WTC11 (cell line): Measurements from ENCODE around the gene BMP6. TPM values are rescaled to one million over a fixed set of nuclear protein-coding genes. Genes with fewer than 3 reads are reported as not detected.
A peak's percentile ranks its signal among the peaks of the same experiment; 100 is the strongest.

Experiments used
- ATAC-seq: fragments of 200-7000 bp; cut with Tn5 transposase; 2 replicates; pipeline ENCODE4 v1.10.0; 2021; ENCODE audit warnings: mild to moderate bottlenecking, moderate library complexity
- CTCF ChIA-PET: fragments of 300-600 bp; sonication (Branson Sonifier 250); formaldehyde crosslinking; loops from one replicate; lab custom pipeline; 2021; ENCODE audit warnings: antibody characterized with exemption; lab: Charles Lee
- POLR2A ChIA-PET: fragments of 350-600 bp; sonication (Branson Sonifier 250); formaldehyde crosslinking; loops from one replicate; lab custom pipeline; 2021; ENCODE audit warnings: antibody characterized with exemption; lab: Charles Lee
- DNase-seq: peaks from one replicate; pipeline ENCODE4 v3.0.0; 2021; ENCODE audit warnings: low spot score
- H3K27ac Mint-ChIP-seq: 2 replicates; pipeline ENCODE4 v1.8.0; 2021; ENCODE audit warnings: mixed read lengths
- H3K27me3 Mint-ChIP-seq: 2 replicates; pipeline ENCODE4 v1.8.0; 2021; ENCODE audit warnings: low read depth, mild to moderate bottlenecking, moderate library complexity, mixed read lengths
- H3K36me3 Mint-ChIP-seq: 2 replicates; pipeline ENCODE4 v1.8.0; 2021; ENCODE audit warnings: mixed read lengths
- H3K4me1 Mint-ChIP-seq: 2 replicates; pipeline ENCODE4 v1.8.0; 2022; ENCODE audit warnings: mixed read lengths
- H3K4me3 Mint-ChIP-seq: 2 replicates; pipeline ENCODE4 v1.8.0; 2021; ENCODE audit warnings: mild to moderate bottlenecking, moderate library complexity, mixed read lengths
- H3K9me3 Mint-ChIP-seq: 2 replicates; pipeline ENCODE4 v1.8.0; 2021; ENCODE audit warnings: mixed read lengths
- AFF4 ChIP-seq: sonication (generic); formaldehyde crosslinking; IDR thresholded peaks from 2 replicates; pipeline ENCODE4 v1.8.1; 2023; ENCODE audit warnings: mild to moderate bottlenecking, missing genetic modification reagents, borderline replicate concordance
- CBFB ChIP-seq: sonication (generic); formaldehyde crosslinking; IDR thresholded peaks from 2 replicates; pipeline ENCODE4 v1.8.1; 2022; ENCODE audit warnings: mild to moderate bottlenecking, low read depth, missing genetic modification reagents
- CREM ChIP-seq: sonication (generic); formaldehyde crosslinking; IDR thresholded peaks from 2 replicates; pipeline ENCODE4 v1.8.1; 2022; ENCODE audit warnings: mild to moderate bottlenecking, missing genetic modification reagents, moderate library complexity
- ELF4 ChIP-seq: sonication (generic); formaldehyde crosslinking; IDR thresholded peaks from 2 replicates; pipeline ENCODE4 v1.8.1; 2022; ENCODE audit warnings: low read depth, mild to moderate bottlenecking, moderate library complexity, missing genetic modification reagents
- ESRRA ChIP-seq: sonication (generic); formaldehyde crosslinking; IDR thresholded peaks from 2 replicates; pipeline ENCODE4 v1.8.1; 2022; ENCODE audit warnings: mild to moderate bottlenecking, missing genetic modification reagents, borderline replicate concordance
- GRHL2 ChIP-seq: fragments of 250-450 bp; sonication (Bioruptor Pico); IDR thresholded peaks from 2 replicates; pipeline ENCODE4 v1.8.0; 2022; ENCODE audit warnings: mild to moderate bottlenecking, moderate library complexity; ENCODE audit not compliant: insufficient replicate concordance, severe bottlenecking
- IRF1 ChIP-seq: sonication (generic); formaldehyde crosslinking; IDR thresholded peaks from 2 replicates; pipeline ENCODE4 v1.8.0; 2023; ENCODE audit warnings: missing genetic modification reagents
- IRF2 ChIP-seq: sonication (generic); formaldehyde crosslinking; IDR thresholded peaks from 2 replicates; pipeline ENCODE4 v1.8.0; 2022; ENCODE audit warnings: low read depth, missing genetic modification reagents, borderline replicate concordance
- MXD4 ChIP-seq: fragments of 250-450 bp; sonication (Bioruptor Pico); IDR thresholded peaks from 2 replicates; pipeline ENCODE4 v1.8.0; 2021; ENCODE audit warnings: mild to moderate bottlenecking, moderate library complexity, borderline replicate concordance
- PREB ChIP-seq: sonication (generic); formaldehyde crosslinking; IDR thresholded peaks from 2 replicates; pipeline ENCODE4 v1.8.1; 2022; ENCODE audit warnings: mild to moderate bottlenecking, missing genetic modification reagents, moderate library complexity, borderline replicate concordance
- RELA ChIP-seq: sonication (generic); formaldehyde crosslinking; IDR thresholded peaks from 2 replicates; pipeline ENCODE4 v1.8.1; 2022; ENCODE audit warnings: missing genetic modification reagents, mild to moderate bottlenecking, borderline replicate concordance
- TEAD1 ChIP-seq: sonication (generic); formaldehyde crosslinking; IDR thresholded peaks from 2 replicates; pipeline ENCODE4 v1.8.0; 2022; ENCODE audit warnings: mild to moderate bottlenecking, missing genetic modification reagents
- ZBTB21 ChIP-seq: sonication (generic); formaldehyde crosslinking; IDR thresholded peaks from 2 replicates; pipeline ENCODE4 v1.8.1; 2023; ENCODE audit warnings: mild to moderate bottlenecking, missing genetic modification reagents, borderline replicate concordance
- ZNF281 ChIP-seq: sonication (generic); formaldehyde crosslinking; IDR thresholded peaks from 2 replicates; pipeline ENCODE4 v1.8.0; 2023; ENCODE audit warnings: mild to moderate bottlenecking, missing genetic modification reagents
- ZNF671 ChIP-seq: fragments of 250-450 bp; sonication (Bioruptor Pico); IDR thresholded peaks from 2 replicates; pipeline ENCODE4 v1.8.0; 2021; ENCODE audit warnings: mild to moderate bottlenecking
- total RNA-seq: library from RNA; stranded (reverse); gene quantifications from 3 replicates; pipeline ENCODE4 v1.2.3, GENCODE V29; 2021
- TF ChIP-seq, protein P1 (sequence below): sonication (generic); formaldehyde crosslinking; IDR thresholded peaks from 2 replicates; pipeline ENCODE4 v1.8.0; 2022; ENCODE audit warnings: mild to moderate bottlenecking, missing genetic modification reagents
- TF ChIP-seq, protein P2 (sequence below): sonication (generic); formaldehyde crosslinking; IDR thresholded peaks from 2 replicates; pipeline ENCODE4 v1.8.1; 2022; ENCODE audit warnings: missing genetic modification reagents, borderline replicate concordance

The BMP6 gene
- total RNA-seq, 1 experiment from 2014 or later, result 1.0 TPM

GRCh38 chr6:7910298-7910653 is 184.4 kb downstream of the BMP6 start:
- H3K4me1 Mint-ChIP-seq, result peaks cover 9% of the 10 kb centered on the region
- CTCF ChIA-PET, result interaction anchor here (1.0 to 1.3 kb wide), 2 partner anchors 11 to 188 kb away, joined by 4 to 7 read pairs; no protein-coding TSS in a partner anchor
- no peak; the same call in 1 of the 2 replicates for ATAC-seq
- no peak overlapping the region for H3K4me3 Mint-ChIP-seq
- H3K9me3 Mint-ChIP-seq, result no peaks in the 10 kb centered on the region
- no peak for TF ChIP-seq IRF1 (CRISPR knock-in tag)
- TF ChIP-seq GRHL2 (CRISPR knock-in tag), result no peak
- no peak for TF ChIP-seq ESRRA (CRISPR knock-in tag)
- no peak for TF ChIP-seq ELF4 (CRISPR knock-in tag)
- TF ChIP-seq ZBTB21 (CRISPR knock-in tag), result no peak
- no peak for TF ChIP-seq CBFB (CRISPR knock-in tag)
- no peak for TF ChIP-seq CREM (CRISPR knock-in tag)
- TF ChIP-seq, all 79 proteins: peak for 0
- H3K27me3 Mint-ChIP-seq, result no peaks in the 10 kb centered on the region; the same call in 1 of the 2 replicates
- no peak for DNase-seq
- H3K27ac Mint-ChIP-seq, result no peak overlapping the region
- H3K36me3 Mint-ChIP-seq, result no peaks in the 10 kb centered on the region
- POLR2A ChIA-PET, result no interaction called here

- Mint-ChIP-seq H3K9me3 (no peaks in the 10 kb centered on the region), H3K4me3 (peak within 1 kb of the TSS; percentile 77), H3K4me1 (peaks cover 9% of the 10 kb centered on the region), H3K36me3 (no peaks in the 10 kb centered on the region), H3K27me3 (no peaks in the 10 kb centered on the region; the same call in 1 of the 2 replicates), H3K27ac (peak within 1 kb of the TSS; percentile 44)
- POLR2A ChIA-PET, result no interaction called here
- CTCF ChIA-PET, result interaction anchor here (0.9 to 1.3 kb wide), 3 partner anchors 11 to 188 kb away, joined by 3 to 7 read pairs (median 4); no protein-coding TSS in a partner anchor
- ATAC-seq (peak; percentile 75), DNase-seq (peak; percentile 73)
- TF ChIP-seq AFF4 (no peak), TEAD1 (CRISPR knock-in tag) (no peak), ZNF671 (no peak), PREB (CRISPR knock-in tag) (no peak), RELA (CRISPR knock-in tag) (no peak), ZNF281 (CRISPR knock-in tag) (no peak), MXD4 (CRISPR knock-in tag) (no peak), IRF2 (no peak)
- TF ChIP-seq, protein P1, sequence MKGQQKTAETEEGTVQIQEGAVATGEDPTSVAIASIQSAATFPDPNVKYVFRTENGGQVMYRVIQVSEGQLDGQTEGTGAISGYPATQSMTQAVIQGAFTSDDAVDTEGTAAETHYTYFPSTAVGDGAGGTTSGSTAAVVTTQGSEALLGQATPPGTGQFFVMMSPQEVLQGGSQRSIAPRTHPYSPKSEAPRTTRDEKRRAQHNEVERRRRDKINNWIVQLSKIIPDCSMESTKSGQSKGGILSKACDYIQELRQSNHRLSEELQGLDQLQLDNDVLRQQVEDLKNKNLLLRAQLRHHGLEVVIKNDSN (CRISPR knock-in tag), result no peak; the same call in 1 of the 2 replicates
- TF ChIP-seq, protein P2, sequence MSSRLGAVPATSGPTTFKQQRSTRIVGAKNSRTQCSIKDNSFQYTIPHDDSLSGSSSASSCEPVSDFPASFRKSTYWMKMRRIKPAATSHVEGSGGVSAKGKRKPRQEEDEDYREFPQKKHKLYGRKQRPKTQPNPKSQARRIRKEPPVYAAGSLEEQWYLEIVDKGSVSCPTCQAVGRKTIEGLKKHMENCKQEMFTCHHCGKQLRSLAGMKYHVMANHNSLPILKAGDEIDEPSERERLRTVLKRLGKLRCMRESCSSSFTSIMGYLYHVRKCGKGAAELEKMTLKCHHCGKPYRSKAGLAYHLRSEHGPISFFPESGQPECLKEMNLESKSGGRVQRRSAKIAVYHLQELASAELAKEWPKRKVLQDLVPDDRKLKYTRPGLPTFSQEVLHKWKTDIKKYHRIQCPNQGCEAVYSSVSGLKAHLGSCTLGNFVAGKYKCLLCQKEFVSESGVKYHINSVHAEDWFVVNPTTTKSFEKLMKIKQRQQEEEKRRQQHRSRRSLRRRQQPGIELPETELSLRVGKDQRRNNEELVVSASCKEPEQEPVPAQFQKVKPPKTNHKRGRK, result no peak
These were observed 184.9 kb downstream of the BMP6 start, which contains the start of gene TXNDC5 for GRCh38 chr6:7910654-7911344. Gene TXNDC5, minus strand, starts transcription at chr6:7910788. Its CDS starts 12 bp downstream, at chr6:7910776.
